ENCODE measurements around the gene GNG7.
A peak's percentile ranks its signal among the peaks of the same experiment; 100 is the strongest.

GRCh38 chr19:2610637-2611482, 91.6 kb downstream of the GNG7 start:
- TF ChIP-seq, protein P1, sequence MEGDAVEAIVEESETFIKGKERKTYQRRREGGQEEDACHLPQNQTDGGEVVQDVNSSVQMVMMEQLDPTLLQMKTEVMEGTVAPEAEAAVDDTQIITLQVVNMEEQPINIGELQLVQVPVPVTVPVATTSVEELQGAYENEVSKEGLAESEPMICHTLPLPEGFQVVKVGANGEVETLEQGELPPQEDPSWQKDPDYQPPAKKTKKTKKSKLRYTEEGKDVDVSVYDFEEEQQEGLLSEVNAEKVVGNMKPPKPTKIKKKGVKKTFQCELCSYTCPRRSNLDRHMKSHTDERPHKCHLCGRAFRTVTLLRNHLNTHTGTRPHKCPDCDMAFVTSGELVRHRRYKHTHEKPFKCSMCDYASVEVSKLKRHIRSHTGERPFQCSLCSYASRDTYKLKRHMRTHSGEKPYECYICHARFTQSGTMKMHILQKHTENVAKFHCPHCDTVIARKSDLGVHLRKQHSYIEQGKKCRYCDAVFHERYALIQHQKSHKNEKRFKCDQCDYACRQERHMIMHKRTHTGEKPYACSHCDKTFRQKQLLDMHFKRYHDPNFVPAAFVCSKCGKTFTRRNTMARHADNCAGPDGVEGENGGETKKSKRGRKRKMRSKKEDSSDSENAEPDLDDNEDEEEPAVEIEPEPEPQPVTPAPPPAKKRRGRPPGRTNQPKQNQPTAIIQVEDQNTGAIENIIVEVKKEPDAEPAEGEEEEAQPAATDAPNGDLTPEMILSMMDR (IDR thresholded peaks at IDR 0.05) = peak; percentile 96 to 99 (median 99)
- peak; percentile 70 for TF ChIP-seq POLR2A (IDR thresholded peaks at IDR 0.05)

All from right lobe of liver (tissue), 4 donors.